Putamen (tissue), 1 donor: ENCODE results near the gene CGB8.
"Not testable (repeated sequence)": the region's sequence is repeated elsewhere in the genome, so short reads cannot be mapped to it uniquely, and the experiment has no call there.

Source experiments
- DNase-seq: peaks from one replicate; pipeline ENCODE4 v3.0.0-alpha.2; 2016; ENCODE audit warnings: low spot score

CGB8 gene

GRCh38 chr19:49049011-49049410, at the start of gene CGB8:
Gene CGB8, minus strand, starts transcription at chr19:49049111. Its CDS starts 372 bp downstream, at chr19:49048739.
- not testable (repeated sequence) for DNase-seq

- DNase-seq: peak; percentile 63
Measured at GRCh38 chr19:49097453-49098288, 48.8 kb upstream of the CGB8 start.

GRCh38 chr19:49094505-49095482, 45.9 kb upstream of the CGB8 start:
- no peak for DNase-seq

GRCh38 chr19:49092686-49093085, 43.8 kb upstream of the CGB8 start:
- no peak for DNase-seq

- DNase-seq: no peak
Measured at GRCh38 chr19:49091391-49092038, 42.6 kb upstream of the CGB8 start.

- DNase-seq: no peak
Measured at GRCh38 chr19:49086296-49086695, 37.4 kb upstream of the CGB8 start.

- DNase-seq: no peak
Measured at GRCh38 chr19:49085868-49086232, 36.9 kb upstream of the CGB8 start.

- DNase-seq: peak; percentile 98
Measured at GRCh38 chr19:49085020-49085867, 36.3 kb upstream of the CGB8 start, which contains the start of gene SNRNP70. Gene SNRNP70, plus strand, starts transcription at chr19:49085451. Its CDS starts 964 bp downstream, at chr19:49086415.

- no peak for DNase-seq
Measured at GRCh38 chr19:49084206-49085019, 35.5 kb upstream of the CGB8 start.

- no peak for DNase-seq
Measured at GRCh38 chr19:49081273-49081672, 32.4 kb upstream of the CGB8 start.

- DNase-seq: no peak
Measured at GRCh38 chr19:49080392-49080791, 31.5 kb upstream of the CGB8 start.

GRCh38 chr19:49074869-49075268, 26.0 kb upstream of the CGB8 start:
- peak; percentile 25 for DNase-seq

- DNase-seq: no peak
Measured at GRCh38 chr19:49073514-49074378, 24.8 kb upstream of the CGB8 start.

- DNase-seq: no peak
Measured at GRCh38 chr19:49071860-49072547, 23.1 kb upstream of the CGB8 start.

- DNase-seq: no peak
Measured at GRCh38 chr19:49070416-49070815, 21.5 kb upstream of the CGB8 start.

GRCh38 chr19:49069026-49069425, 20.1 kb upstream of the CGB8 start:
- DNase-seq: no peak

- DNase-seq: no peak
Measured at GRCh38 chr19:49067554-49067953, 18.6 kb upstream of the CGB8 start.

GRCh38 chr19:49065905-49066512, 17.1 kb upstream of the CGB8 start:
- DNase-seq: no peak
